HUES6 (cell line): Measurements from ENCODE around the gene TRPM8.
"Not testable (repeated sequence)": the region's sequence is repeated elsewhere in the genome, so short reads cannot be mapped to it uniquely, and the experiment has no call there.

Experiments used
- H3K27ac ChIP-seq: 2 replicates; pipeline ENCODE4 v1.7.0; 2013; ENCODE audit warnings: low read depth, mild to moderate bottlenecking, low read length, inconsistent platforms
- H3K27me3 ChIP-seq: 2 replicates; pipeline ENCODE4 v1.6.1; 2013; ENCODE audit warnings: low read length; ENCODE audit not compliant: control insufficient read depth, insufficient read depth
- H3K36me3 ChIP-seq: 2 replicates; pipeline ENCODE4 v1.6.1; 2013; ENCODE audit warnings: low read length; ENCODE audit not compliant: control insufficient read depth, insufficient read depth
- H3K4me1 ChIP-seq: 2 replicates; pipeline ENCODE4 v1.6.1; 2013; ENCODE audit warnings: low read length; ENCODE audit not compliant: control insufficient read depth, insufficient read depth
- H3K4me3 ChIP-seq: 2 replicates; pipeline ENCODE4 v1.5.1; 2013; ENCODE audit warnings: low read depth, low read length
- H3K9ac ChIP-seq: one replicate; pipeline ENCODE4 v1.6.1; 2013; ENCODE audit warnings: mild to moderate bottlenecking, low read length
- H3K9me3 ChIP-seq: 2 replicates; pipeline ENCODE4 v1.6.1; 2013; ENCODE audit warnings: low read depth, low read length; ENCODE audit not compliant: control insufficient read depth, insufficient read depth

The TRPM8 gene

GRCh38 chr2:233953087-233953801 is 36.1 kb downstream of the TRPM8 start:
- Histone ChIP-seq H3K27ac (no peak overlapping the region), H3K9ac (no peak overlapping the region), H3K36me3 (no peaks in the 10 kb centered on the region), H3K4me1 (no peaks in the 10 kb centered on the region), H3K27me3 (no peaks in the 10 kb centered on the region), H3K9me3 (no peaks in the 10 kb centered on the region), H3K4me3 (no peak overlapping the region)

- H3K27ac ChIP-seq = no peak overlapping the region
- no peak overlapping the region for H3K9ac ChIP-seq
- no peaks in the 10 kb centered on the region for H3K36me3 ChIP-seq
- no peak overlapping the region for H3K4me3 ChIP-seq
- no peaks in the 10 kb centered on the region for H3K9me3 ChIP-seq
- H3K4me1 ChIP-seq = no peaks in the 10 kb centered on the region
- H3K27me3 ChIP-seq = no peaks in the 10 kb centered on the region
Measured at GRCh38 chr2:233960203-233960602, 43.0 kb downstream of the TRPM8 start.

DNA sequence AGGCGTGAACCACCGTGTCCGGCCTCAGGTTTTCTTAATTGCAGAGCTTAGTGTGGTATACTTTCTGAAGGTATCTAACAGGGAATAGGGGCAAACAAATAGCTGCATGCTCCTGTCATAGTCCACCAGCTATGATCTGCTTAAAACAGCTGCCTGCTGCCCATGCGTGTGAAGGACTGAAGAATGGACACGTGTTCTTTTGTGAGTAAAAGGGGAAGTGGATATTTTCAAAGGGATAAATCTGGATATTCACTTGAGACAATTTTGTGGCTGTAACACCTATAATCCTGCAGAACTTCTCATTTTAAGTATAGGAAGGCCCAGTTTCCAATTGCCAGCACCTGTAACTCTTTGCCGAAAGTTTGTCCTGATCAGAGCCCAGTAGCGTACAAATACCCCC is 44.7 kb downstream of the TRPM8 start:
- H3K9ac ChIP-seq = no peak overlapping the region
- H3K9me3 ChIP-seq = no peaks in the 10 kb centered on the region
- no peaks in the 10 kb centered on the region for H3K36me3 ChIP-seq
- H3K27me3 ChIP-seq = no peaks in the 10 kb centered on the region
- no peak overlapping the region for H3K4me3 ChIP-seq
- no peak overlapping the region for H3K27ac ChIP-seq
- H3K4me1 ChIP-seq = no peaks in the 10 kb centered on the region

- H3K4me1 ChIP-seq = no peaks in the 10 kb centered on the region
- no peak overlapping the region for H3K4me3 ChIP-seq
- no peak overlapping the region for H3K9ac ChIP-seq
- no peaks in the 10 kb centered on the region for H3K9me3 ChIP-seq
- H3K27me3 ChIP-seq = no peaks in the 10 kb centered on the region
- H3K36me3 ChIP-seq = no peaks in the 10 kb centered on the region
- H3K27ac ChIP-seq = no peak overlapping the region
Measured at GRCh38 chr2:233964581-233964980, 47.4 kb downstream of the TRPM8 start.

DNA sequence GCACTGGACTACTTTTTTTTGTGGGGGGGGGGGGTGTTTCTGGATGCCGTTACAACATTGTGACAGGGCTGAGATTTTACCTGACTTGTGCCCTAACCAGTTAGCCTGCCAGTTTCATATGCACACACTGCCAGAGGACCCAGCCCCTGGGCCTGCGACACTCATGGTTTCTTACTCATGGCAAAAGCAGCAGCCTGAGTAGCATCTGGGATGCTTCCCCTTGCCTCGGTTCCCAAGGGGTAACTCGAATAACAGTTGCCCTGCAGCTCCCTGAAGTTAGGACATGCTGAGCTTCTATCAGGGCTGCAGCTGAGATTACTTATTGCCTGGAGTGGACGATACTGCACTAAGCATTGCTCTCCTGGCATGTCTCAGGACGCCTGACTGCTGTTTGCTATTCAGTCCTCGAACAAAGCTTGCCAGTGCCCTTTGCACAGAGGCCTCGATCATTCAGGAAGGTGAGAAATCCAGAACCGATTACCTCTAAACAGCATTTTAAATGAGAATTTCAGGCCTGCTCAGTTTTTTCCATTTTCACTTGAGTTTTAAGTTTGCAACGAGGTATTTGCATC is 47.9 kb downstream of the TRPM8 start:
- Histone ChIP-seq H3K9ac (no peak overlapping the region), H3K4me3 (no peak overlapping the region), H3K4me1 (no peaks in the 10 kb centered on the region), H3K27ac (no peak overlapping the region), H3K27me3 (no peaks in the 10 kb centered on the region), H3K36me3 (no peaks in the 10 kb centered on the region), H3K9me3 (no peaks in the 10 kb centered on the region)

GRCh38 chr2:233965646-233966045 is 48.5 kb downstream of the TRPM8 start:
- not testable (repeated sequence) for H3K4me1 ChIP-seq, H3K27me3 ChIP-seq, H3K9me3 ChIP-seq, H3K27ac ChIP-seq, H3K36me3 ChIP-seq, H3K4me3 ChIP-seq, H3K9ac ChIP-seq

GRCh38 chr2:233966388-233966787 is 49.2 kb downstream of the TRPM8 start:
- H3K4me1 ChIP-seq = no peaks in the 10 kb centered on the region
- H3K36me3 ChIP-seq = no peaks in the 10 kb centered on the region
- no peak overlapping the region for H3K4me3 ChIP-seq
- H3K9ac ChIP-seq = no peak overlapping the region
- H3K9me3 ChIP-seq = no peaks in the 10 kb centered on the region
- H3K27me3 ChIP-seq = no peaks in the 10 kb centered on the region
- H3K27ac ChIP-seq = no peak overlapping the region

GRCh38 chr2:233967164-233967563 is 50.0 kb downstream of the TRPM8 start:
- Histone ChIP-seq H3K4me3 (no peak overlapping the region), H3K4me1 (no peaks in the 10 kb centered on the region), H3K9ac (no peak overlapping the region), H3K27me3 (no peaks in the 10 kb centered on the region), H3K36me3 (no peaks in the 10 kb centered on the region), H3K9me3 (0 out of 2 replicates have a peak, but pooled peaks cover under 1% of the 10 kb centered on the region), H3K27ac (no peak overlapping the region)

DNA sequence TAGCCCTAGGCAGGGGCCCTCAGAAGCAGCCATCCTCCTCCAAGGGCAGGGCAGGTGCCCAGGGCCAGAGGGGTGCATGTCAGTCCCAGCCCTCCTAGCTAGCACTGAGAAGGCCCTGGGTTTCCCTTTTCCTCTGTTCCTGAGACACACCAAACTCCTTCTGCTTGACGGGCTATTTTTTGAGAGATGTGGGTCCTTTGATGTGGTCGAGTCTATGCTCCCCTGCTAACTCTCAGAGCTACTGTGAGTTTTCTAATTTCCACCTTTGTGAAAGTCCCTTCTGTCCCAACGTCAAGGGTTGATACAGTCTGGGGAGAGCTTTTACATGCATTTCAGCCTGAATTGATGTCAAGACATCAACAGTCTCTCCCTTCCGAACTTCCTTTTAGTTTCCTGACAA is 51.4 kb downstream of the TRPM8 start:
- no peak overlapping the region for H3K27ac ChIP-seq
- no peaks in the 10 kb centered on the region for H3K36me3 ChIP-seq
- H3K4me1 ChIP-seq = peaks cover 2% of the 10 kb centered on the region; the same call in 1 of the 2 replicates
- H3K27me3 ChIP-seq = no peaks in the 10 kb centered on the region
- no peak overlapping the region for H3K4me3 ChIP-seq
- peaks cover 6% of the 10 kb centered on the region; the same call in 1 of the 2 replicates for H3K9me3 ChIP-seq
- no peak overlapping the region for H3K9ac ChIP-seq

DNA sequence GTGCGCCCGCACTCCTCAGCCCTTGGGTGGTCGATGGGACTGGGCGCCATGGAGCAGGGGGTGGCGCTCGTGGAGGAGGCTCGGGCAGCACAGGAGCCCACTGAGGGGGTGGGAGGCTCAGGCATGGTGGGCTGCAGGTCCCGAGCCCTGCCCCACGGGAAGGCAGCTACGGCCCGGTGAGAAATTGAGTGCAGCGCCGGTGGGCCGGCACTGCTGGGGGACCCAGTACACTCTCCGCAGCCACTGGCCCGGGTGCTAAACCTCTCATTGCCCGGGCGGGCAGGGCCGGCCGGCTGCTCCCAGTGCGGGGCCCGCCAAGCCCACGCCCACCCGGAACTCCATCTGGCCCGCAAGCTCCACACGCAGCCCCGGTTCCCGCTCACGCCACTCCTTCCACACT is 55.3 kb downstream of the TRPM8 start:
- H3K9ac ChIP-seq, H3K27ac ChIP-seq, H3K27me3 ChIP-seq, H3K36me3 ChIP-seq, H3K4me3 ChIP-seq, H3K9me3 ChIP-seq: not testable (repeated sequence)
- H3K4me1 ChIP-seq = peaks cover 10% of the 10 kb centered on the region; the same call in 1 of the 2 replicates

GRCh38 chr2:233972941-233973575 is 55.9 kb downstream of the TRPM8 start:
- no peaks in the 10 kb centered on the region for H3K27me3 ChIP-seq
- H3K9me3 ChIP-seq = peaks cover 6% of the 10 kb centered on the region; the same call in 1 of the 2 replicates
- H3K27ac ChIP-seq = no peak overlapping the region
- no peaks in the 10 kb centered on the region for H3K36me3 ChIP-seq
- no peak overlapping the region for H3K4me3 ChIP-seq
- peaks cover 10% of the 10 kb centered on the region; the same call in 1 of the 2 replicates for H3K4me1 ChIP-seq
- no peak overlapping the region for H3K9ac ChIP-seq
